GM18951 (cell line): ENCODE data around the gene RANBP3L.
"Not testable (repeated sequence)": the region's sequence is repeated elsewhere in the genome, so short reads cannot be mapped to it uniquely, and the experiment has no call there.

ENCODE experiments used
- POLR2A ChIP-seq: IDR thresholded peaks from 4 replicates; pipeline ENCODE4 v1.6.1; 2011; ENCODE audit warnings: mild to moderate bottlenecking; ENCODE audit not compliant: insufficient read length, insufficient read depth; ENCODE audit errors: extremely low read depth
- in situ Hi-C: fragments of 300-500 bp; cut with MboI; formaldehyde crosslinking; loops from one replicate; pipeline ENCODE4 v1.12.0; 2022; ENCODE audit warnings: low sequenced_read_pairs, mixed read lengths, inconsistent platforms; ENCODE audit not compliant: unreplicated experiment

The RANBP3L gene

DNA sequence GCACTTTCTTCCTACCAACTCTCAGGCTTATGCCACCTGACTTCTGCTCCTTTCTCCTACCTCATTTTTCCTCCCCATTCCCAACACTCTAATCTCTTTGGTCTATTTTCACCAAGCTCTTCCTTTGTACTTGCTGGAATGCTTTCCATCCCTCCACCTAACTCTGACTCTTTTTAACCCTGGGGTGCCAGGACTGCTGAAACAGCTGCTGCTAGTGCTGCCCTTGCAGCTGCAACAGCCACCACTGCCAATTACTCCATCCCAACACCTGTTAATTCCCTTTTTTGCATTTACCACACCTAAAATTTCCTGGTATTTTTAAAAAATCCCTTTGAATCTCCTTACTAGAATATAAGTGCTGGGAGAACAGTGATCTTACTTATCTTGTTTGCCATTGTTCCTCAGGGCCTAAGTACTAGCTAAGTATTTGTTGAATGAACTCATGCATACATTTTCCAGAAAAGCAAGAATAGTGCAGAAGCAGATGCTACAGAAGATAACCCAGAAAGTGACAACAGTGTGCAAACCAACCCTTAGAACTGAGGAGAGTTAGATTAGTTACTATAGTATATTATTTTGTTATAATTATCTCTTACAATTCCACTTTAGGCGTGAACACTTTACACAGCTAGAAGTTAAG lies 71.4 kb downstream of the RANBP3L start:
- in situ Hi-C loops, result no loop called here
- no peak for TF ChIP-seq POLR2A

DNA sequence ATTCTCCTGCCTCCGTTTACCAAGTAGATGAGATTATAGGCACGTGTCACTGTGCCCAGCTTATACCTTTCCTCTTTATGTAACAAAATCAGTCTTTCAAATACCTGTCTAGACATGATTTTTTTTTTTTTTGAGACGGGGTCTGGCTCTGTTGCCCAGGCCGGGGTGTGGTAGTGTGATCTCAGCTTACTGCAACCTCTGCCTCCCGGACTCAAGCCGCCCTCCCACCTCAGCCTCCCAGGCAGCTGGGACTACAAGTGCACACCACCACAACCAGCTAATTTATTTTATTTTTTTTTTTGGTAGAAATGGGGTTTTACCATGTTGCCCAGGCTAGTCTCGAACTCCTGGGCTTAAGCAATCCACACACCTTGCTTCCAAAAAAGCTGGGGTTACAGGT lies 73.2 kb downstream of the RANBP3L start:
- in situ Hi-C loops, result no loop called here
- TF ChIP-seq POLR2A, result no peak

DNA sequence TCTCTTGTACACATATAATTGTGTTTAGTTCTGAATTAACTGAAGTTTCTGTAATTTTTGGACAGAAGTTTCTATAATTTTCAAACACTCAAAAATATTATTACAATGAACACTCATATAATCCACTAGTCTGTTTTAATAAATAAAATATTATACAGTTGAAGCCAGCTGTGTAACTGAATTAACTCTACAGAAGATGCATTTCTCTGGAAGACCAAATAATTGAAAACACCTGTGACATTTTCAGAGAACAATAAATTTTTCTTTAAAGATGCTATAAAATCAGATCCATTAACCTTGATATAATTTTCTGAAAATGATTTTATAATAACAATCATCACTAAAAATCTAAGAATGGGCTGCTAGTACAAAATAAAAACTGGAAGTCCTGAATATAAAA lies 74.7 kb downstream of the RANBP3L start:
- in situ Hi-C loops, result no loop called here
- TF ChIP-seq POLR2A, result no peak

DNA sequence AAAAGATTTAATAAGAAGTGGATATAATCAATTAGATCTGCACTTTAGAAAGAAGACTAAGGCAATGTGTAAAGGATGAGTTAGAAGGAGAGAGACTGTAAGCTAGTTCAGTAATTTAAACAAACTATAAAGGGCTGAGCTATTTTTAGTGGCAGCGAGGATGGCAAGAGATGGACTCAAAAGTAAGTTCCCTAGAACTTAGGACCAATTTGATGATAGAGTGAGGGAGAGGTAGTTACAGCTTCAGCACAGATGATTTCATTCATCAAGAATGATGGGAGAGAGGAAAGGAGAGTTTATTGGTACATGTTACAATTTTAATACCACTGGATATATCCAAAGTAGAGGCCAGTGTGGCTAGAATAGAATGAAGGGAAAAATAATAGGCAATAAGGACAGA lies 79.1 kb downstream of the RANBP3L start:
- in situ Hi-C loops, result no loop called here
- no peak for TF ChIP-seq POLR2A

DNA sequence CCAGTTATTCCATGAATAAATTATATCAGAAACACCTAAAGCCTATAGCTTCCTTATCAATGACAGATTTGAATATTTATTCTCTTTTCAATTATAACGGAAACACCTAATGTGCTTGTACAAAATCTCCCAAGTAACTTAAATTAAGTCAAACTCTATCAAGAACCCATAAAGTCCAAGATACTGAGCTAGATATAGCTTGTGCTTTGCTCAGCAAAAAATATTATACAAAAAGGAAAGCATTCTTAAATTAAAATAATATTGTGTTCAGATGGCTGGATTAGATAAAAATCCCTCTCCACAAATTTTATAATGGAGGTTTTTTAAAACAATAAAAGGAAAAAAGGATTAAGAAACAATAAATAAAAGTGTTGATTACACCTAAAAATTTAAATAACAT lies 83.7 kb downstream of the RANBP3L start:
- in situ Hi-C loops, result no loop called here
- no peak for TF ChIP-seq POLR2A

DNA sequence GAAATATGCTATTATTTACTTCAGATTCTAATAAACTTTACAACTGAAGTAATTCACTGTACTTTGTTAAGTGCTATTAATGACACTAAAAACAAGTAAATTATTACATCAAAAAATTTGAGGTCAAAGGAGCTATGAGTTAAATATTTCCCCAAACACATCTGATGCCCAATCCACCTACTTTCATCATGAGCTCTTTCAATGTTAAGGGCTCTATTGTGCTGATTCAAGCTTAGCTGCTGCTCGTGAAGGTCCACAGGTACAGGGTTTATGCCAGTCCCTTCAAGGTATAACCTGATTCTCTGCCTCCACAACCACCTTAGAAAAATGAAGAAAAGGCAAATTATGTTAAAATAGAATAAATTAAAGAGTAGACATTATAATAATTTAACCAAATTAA lies 84.1 kb downstream of the RANBP3L start:
- TF ChIP-seq POLR2A, result no peak
- in situ Hi-C loops, result no loop called here

DNA sequence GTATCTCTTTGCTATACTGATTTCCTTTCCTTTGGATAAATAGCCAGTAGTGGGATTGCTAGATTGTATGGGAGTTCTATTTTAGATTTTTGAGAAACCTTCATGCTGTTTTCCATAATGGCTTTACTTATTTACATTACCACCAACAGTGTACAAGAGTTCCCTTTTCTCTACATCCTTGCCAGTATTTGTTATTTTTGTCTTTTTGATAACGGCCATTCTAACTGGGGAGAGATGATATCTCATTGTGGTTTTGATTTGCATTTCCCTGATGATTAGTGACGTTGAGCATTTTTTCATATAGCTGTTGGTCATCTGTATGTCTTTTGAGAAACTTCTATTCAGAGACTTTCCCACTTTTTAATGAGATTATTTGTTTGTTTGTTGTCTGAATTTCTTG lies 85.8 kb downstream of the RANBP3L start:
- TF ChIP-seq POLR2A, result no peak
- in situ Hi-C loops, result no loop called here

DNA sequence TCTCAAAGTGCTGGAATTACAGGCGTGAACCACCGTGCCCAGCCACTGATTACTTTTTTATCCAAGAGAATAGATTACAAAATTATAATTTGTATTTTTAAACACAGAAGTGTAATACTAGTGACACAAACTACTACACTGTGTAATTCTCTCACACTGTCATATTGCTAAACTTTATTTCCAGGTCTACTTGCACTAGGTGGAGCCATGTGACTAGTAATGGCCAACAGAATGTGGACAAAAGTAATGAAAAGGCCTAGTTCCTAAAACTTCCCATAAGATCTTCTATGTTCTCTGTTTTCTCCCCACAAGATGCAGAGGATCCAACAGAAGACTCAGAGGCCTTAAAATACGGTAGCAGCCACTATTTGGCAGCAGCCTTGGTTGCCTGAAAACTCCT lies 87.3 kb downstream of the RANBP3L start:
- TF ChIP-seq POLR2A, result no peak
- in situ Hi-C loops, result no loop called here

DNA sequence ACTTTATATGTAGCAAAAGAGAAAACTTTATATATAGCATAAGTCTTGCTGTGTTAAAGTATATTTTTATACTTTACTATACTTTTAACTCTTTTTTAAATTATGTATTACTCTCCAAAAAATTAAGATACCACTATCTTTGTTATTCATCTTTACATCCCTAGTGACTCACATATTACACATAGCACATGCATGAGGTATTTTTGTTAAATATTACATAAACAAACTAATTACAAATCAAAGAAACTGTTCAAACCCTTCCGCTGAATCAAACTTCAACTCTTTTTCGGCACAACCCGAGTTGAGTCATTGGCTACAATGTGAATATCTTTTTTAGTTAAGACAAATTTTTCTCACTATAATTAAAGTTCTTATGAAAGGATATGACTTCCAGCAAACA lies 92.0 kb downstream of the RANBP3L start:
- TF ChIP-seq POLR2A, result no peak

DNA sequence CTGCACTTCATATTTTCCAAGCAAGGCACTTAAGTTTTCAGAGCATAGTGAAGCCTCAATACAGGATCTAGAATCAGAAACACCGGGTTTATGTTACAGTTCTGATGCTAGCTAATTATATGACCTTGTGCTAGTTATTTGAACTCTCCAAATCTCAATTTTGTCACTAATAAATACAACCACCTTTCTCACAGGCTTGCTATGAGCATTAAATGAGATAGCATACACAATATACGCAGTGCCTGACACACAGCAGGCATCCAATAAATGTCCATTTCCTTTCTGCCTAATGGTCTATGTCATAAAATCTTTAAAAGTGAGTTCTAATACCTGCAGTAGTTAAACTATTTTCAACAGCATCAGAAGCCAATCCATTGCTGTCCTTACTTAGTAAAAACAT lies 92.9 kb downstream of the RANBP3L start:
- TF ChIP-seq POLR2A, result no peak
- in situ Hi-C loops, result no loop called here

More for the DNA sequence above, 92.0 kb downstream of the RANBP3L start:
- in situ Hi-C loops, result no loop called here

DNA sequence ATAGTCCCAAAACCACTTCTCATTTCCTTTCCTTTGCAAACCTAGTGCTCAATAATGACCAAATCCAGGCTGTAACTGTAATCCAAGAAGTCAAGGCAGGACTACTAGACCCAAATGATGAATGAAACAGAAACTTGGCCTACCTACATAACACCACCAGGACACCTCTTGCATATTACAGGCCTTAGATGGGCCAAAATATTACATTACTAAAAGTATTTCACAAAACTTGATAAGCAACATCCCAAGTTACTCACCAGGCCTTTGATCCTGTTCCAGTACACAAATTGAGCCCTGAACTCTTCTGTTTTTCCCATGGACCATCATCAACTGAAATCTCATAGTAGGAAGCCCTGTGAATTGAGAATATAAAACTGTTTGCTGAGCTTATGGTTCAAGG lies 94.8 kb downstream of the RANBP3L start:
- TF ChIP-seq POLR2A, result no peak
- in situ Hi-C loops, result no loop called here

DNA sequence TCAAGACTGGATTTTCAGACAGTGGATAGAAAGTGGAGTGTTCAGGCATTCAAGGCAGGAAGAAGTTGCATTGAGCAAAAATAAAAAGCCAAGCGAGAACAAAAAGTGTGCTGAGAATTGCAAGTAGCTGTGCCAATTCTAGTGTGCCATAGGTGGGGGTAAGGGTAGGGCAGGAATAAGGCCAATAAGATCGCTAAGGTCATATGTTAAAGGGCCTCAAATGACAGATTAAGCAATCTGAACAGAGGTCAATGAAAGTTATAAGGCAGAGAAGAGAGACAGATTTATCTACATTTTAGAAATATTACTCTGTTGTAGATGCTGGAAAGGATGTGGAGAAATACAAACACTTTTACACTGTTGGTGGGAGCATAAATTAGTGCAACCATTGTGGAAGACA lies 96.4 kb downstream of the RANBP3L start:
- in situ Hi-C loops, result no loop called here
- no peak for TF ChIP-seq POLR2A

DNA sequence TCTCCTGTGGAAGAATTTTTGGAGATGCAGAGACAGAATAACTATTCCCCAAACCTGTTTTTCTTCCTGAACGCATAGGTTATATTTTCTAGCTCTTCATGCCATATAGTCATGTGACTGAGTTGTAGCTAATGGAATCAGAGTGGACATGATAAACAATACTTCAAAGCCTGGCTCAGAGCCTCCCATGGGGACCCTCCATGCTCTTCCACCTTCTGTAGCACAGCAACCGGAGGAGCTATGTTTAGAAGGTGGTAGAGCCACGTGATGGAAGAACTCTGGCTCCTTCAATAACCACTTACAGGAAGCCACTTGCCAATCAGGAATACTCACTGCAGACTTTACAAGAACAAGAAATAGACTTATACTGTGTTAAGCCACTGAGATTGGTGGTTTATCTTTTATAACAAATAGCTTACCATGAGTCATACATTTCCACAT lies 99.2 kb downstream of the RANBP3L start:
- TF ChIP-seq POLR2A, result no peak
- in situ Hi-C loops, result no loop called here

DNA sequence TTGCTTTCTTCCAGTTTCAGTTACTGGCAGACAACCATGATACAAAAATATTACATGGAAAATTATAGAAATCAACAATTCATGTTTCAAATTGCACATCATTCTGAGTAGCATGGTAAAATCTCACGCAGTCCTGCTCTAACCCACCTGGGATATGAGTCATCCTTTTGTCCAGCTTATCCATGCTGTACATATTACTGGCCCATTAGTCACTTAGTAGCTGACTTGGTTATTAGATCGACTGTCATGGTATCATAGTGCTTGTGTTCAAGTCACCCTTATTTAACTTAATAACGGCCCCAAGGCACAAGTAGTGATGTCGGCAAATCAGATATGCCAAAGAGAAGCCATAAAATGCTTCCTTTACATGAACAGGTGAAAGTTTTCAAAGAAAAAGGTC lies 101.2 kb downstream of the RANBP3L start:
- no peak for TF ChIP-seq POLR2A
- in situ Hi-C loops, result no loop called here

DNA sequence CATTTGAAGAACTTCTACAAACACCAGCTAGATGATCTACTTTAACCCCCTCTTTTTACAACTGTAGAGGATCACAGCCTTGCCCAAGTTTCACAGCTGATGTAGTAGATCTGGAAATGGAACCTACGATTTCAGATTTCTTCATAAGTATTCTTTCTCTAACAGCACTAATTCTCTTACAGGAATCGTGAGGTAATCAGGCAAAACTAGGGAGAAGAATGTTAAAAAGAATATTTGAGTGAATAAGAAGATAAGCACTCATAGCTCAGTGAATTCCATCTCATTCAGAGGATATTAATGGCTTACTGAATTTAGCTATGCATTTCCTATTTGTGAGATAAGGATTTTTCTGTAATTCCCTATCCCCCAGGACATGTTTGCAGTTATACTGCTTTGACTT lies 102.1 kb downstream of the RANBP3L start:
- no peak for TF ChIP-seq POLR2A
- in situ Hi-C loops, result no loop called here

DNA sequence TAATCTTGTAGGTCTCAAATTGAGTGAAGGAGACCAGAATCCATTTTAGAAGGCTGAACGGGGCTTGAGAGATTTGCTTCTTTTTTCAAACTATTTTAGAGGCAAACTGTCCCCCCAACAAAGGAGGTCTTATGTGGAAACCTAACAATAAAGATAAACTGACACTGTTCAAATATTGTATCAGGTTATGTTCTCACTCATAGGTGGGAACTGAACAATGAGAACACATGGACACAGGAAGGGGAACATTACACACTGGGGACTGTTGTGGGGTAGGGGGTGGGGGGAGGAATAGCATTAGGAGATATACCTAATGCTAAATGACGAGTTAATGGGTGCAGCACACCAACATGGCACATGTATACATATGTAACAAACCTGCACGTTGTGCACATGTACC lies 102.9 kb downstream of the RANBP3L start:
- in situ Hi-C loops, result not testable (repeated sequence)
